ENCODE results near the gene LENG8. TPM values are rescaled to one million over a fixed set of nuclear protein-coding genes. Genes with fewer than 3 reads are reported as not detected.
"Not testable (repeated sequence)": the region's sequence is repeated elsewhere in the genome, so short reads cannot be mapped to it uniquely, and the experiment has no call there.

LENG8 gene
- total RNA-seq, 1 donor from 2014 or later = 36.6 TPM

GRCh38 chr19:54444737-54445136, 4.3 kb upstream of the LENG8 start:
- TF ChIP-seq EZH2phosphoT487 (IDR thresholded peaks at IDR 0.05) = no peak
- Histone ChIP-seq H4K20me1 (ENCODE audit: low read depth) (peaks cover 20% of the 10 kb centered on the region), H3K27me3 (no peaks in the 10 kb centered on the region), H3K4me1 (no peaks in the 10 kb centered on the region), H3K36me3 (no peaks in the 10 kb centered on the region), H3K4me3 (no peak overlapping the region), H3K9me3 (ENCODE audit: low read depth) (no peaks in the 10 kb centered on the region), H3F3A (ENCODE audit: low read depth) (peaks cover 4% of the 10 kb centered on the region), H3K4me2 (no peak overlapping the region), H2AFZ (replicated peaks) (no peak overlapping the region), H3K9ac (no peak overlapping the region), H3K79me2 (ENCODE audit: low read depth) (peaks cover 35% of the 10 kb centered on the region), H3K27ac (no peak overlapping the region)
- peaks cover 19% of the 10 kb centered on the region for H3K4me1 Mint-ChIP-seq
- H3K9me3 Mint-ChIP-seq = no peaks in the 10 kb centered on the region
- H3K27ac Mint-ChIP-seq = no peak overlapping the region
- DNase-seq (ENCODE audit: low spot score) = no peak
- no peak overlapping the region for H3K4me3 Mint-ChIP-seq
- peaks cover 11% of the 10 kb centered on the region for H3K36me3 Mint-ChIP-seq
- peaks cover 7% of the 10 kb centered on the region for H3K27me3 Mint-ChIP-seq (ENCODE audit: insufficient read depth, low read depth)

GRCh38 chr19:54446349-54446748, 2.6 kb upstream of the LENG8 start:
- H3K79me2 ChIP-seq (ENCODE audit: low read depth) = peaks cover 51% of the 10 kb centered on the region
- H3K27me3 Mint-ChIP-seq (ENCODE audit: insufficient read depth, low read depth); H3K4me3 ChIP-seq; H3K4me1 ChIP-seq; H3K4me2 ChIP-seq; DNase-seq (ENCODE audit: low spot score); H3K27ac ChIP-seq; H3F3A ChIP-seq (ENCODE audit: low read depth); H3K27ac Mint-ChIP-seq; H3K9me3 ChIP-seq (ENCODE audit: low read depth); H2AFZ ChIP-seq (replicated peaks); H3K9ac ChIP-seq; H3K27me3 ChIP-seq; H3K9me3 Mint-ChIP-seq; H3K4me3 Mint-ChIP-seq; H3K36me3 ChIP-seq: not testable (repeated sequence)
- H4K20me1 ChIP-seq (ENCODE audit: low read depth) = peaks cover 32% of the 10 kb centered on the region
- peaks cover 33% of the 10 kb centered on the region for H3K4me1 Mint-ChIP-seq
- peaks cover 17% of the 10 kb centered on the region for H3K36me3 Mint-ChIP-seq

- Mint-ChIP-seq H3K9me3 (no peaks in the 10 kb centered on the region), H3K4me3 (peak overlapping the region; percentile 97), H3K27me3 (ENCODE audit: insufficient read depth, low read depth) (peaks cover 10% of the 10 kb centered on the region), H3K36me3 (peaks cover 23% of the 10 kb centered on the region), H3K27ac (peak overlapping the region; percentile 94), H3K4me1 (peaks cover 33% of the 10 kb centered on the region)
- H3K79me2 ChIP-seq (ENCODE audit: low read depth) = peaks cover 68% of the 10 kb centered on the region
- H3K9ac ChIP-seq = peak overlapping the region; percentile 16
- no peaks in the 10 kb centered on the region for H3F3A ChIP-seq (ENCODE audit: low read depth)
- H3K9me3 ChIP-seq (ENCODE audit: low read depth) = no peaks in the 10 kb centered on the region
- peak overlapping the region; percentile 74 for H3K4me3 ChIP-seq
- H3K36me3 ChIP-seq = no peaks in the 10 kb centered on the region
- peaks cover 49% of the 10 kb centered on the region for H4K20me1 ChIP-seq (ENCODE audit: low read depth)
- no peaks in the 10 kb centered on the region for H3K4me1 ChIP-seq
- TF ChIP-seq EZH2phosphoT487 (IDR thresholded peaks at IDR 0.05) = no peak
- no peak for TF ChIP-seq EZH2 (IDR thresholded peaks at IDR 0.05)
- TF ChIP-seq CTCF (IDR thresholded peaks at IDR 0.05) = no peak
- H3K27ac ChIP-seq = no peak overlapping the region
- DNase-seq (ENCODE audit: low spot score) = peak; percentile 75
- H3K4me2 ChIP-seq = peak overlapping the region; percentile 98
- peak overlapping the region; percentile 80 for H2AFZ ChIP-seq (replicated peaks)
- H3K27me3 ChIP-seq = no peaks in the 10 kb centered on the region
Measured at GRCh38 chr19:54448040-54448773, 792 bp upstream of the LENG8 start.

- Histone ChIP-seq H3F3A (ENCODE audit: low read depth) (no peaks in the 10 kb centered on the region), H2AFZ (replicated peaks) (no peak overlapping the region), H3K4me2 (peak overlapping the region; percentile 98), H3K36me3 (no peaks in the 10 kb centered on the region), H3K4me1 (no peaks in the 10 kb centered on the region), H3K9me3 (ENCODE audit: low read depth) (no peaks in the 10 kb centered on the region), H3K4me3 (peak overlapping the region; percentile 74), H3K79me2 (ENCODE audit: low read depth) (peaks cover 73% of the 10 kb centered on the region), H3K27ac (no peak overlapping the region), H3K27me3 (no peaks in the 10 kb centered on the region), H3K9ac (peak overlapping the region; percentile 73), H4K20me1 (ENCODE audit: low read depth) (peaks cover 61% of the 10 kb centered on the region)
- TF ChIP-seq CTCF (IDR thresholded peaks at IDR 0.05) (no peak), EZH2 (IDR thresholded peaks at IDR 0.05) (no peak), EZH2phosphoT487 (IDR thresholded peaks at IDR 0.05) (no peak)
- Mint-ChIP-seq H3K27me3 (ENCODE audit: insufficient read depth, low read depth) (peaks cover 7% of the 10 kb centered on the region), H3K4me3 (peak overlapping the region; percentile 97), H3K9me3 (no peaks in the 10 kb centered on the region), H3K27ac (peak overlapping the region; percentile 80), H3K4me1 (peaks cover 33% of the 10 kb centered on the region), H3K36me3 (peaks cover 21% of the 10 kb centered on the region)
- no peak for DNase-seq (ENCODE audit: low spot score)
Measured at GRCh38 chr19:54449701-54450069, 686 bp downstream of the LENG8 start.
